HL-60/S4 treated with retinoic acid at 250 ng/mL for 4 days and 3 days (cell line): ENCODE measurements around the gene DENND5B.
"Not testable (repeated sequence)": the region's sequence is repeated elsewhere in the genome, so short reads cannot be mapped to it uniquely, and the experiment has no call there.

Source experiments
- in situ Hi-C: fragments of 300-500 bp; cut with MboI; formaldehyde crosslinking; loops from 2 replicates; pipeline ENCODE4 v1.7.0; 2022; ENCODE audit warnings: low sequenced_read_pairs

The DENND5B gene

GRCh38 chr12:31590642-31591379 is at the start of gene DENND5B:
Gene DENND5B (minus strand): TSS chr12:31591136. CDS start chr12:31590832, 304 bp downstream.
- in situ Hi-C loops, result no loop called here

DNA sequence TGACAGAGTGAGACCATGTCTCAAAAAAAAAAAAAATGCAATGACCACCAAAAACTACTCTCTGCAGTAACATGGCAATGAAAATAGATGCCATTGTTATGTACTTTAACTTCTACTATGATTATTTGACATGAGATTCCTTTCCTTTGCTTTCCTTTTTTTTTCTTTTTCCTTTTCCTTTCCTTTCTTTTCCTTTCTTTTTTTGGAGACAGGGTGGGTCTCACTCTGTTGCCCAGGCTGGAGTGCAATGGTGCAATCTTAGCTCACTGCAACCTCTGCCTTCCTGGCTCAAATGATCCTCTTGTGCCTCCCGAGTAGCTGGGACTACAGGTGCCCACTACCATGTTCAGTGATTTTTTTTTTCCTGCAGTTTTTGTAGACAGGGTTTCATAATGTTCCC is 43.7 kb upstream of the DENND5B start:
- in situ Hi-C loops, result loop anchor here (10.0 to 25.0 kb wide), 2 partner anchors 230 to 347 kb away; no protein-coding TSS in a partner anchor

DNA sequence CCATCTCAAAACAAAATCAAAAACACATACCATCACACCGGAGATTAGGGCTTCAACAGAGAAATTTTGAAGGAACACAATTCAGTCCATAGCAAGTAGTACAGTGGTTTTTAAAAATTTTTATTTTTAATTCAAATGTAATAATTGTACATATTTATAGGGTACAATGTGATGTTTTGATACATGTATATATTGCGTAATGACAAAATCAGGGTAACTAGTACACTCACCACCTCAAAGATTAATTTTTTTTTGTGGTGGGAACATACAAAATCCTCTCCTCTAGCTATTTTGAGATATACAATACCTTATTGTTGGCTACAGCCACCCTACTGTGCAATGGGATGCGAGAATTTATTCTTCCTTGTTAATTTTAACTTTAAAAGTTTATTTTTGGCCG is 42.5 kb upstream of the DENND5B start:
- in situ Hi-C loops, result loop anchor here (10.0 to 25.0 kb wide), 2 partner anchors 229 to 346 kb away; no protein-coding TSS in a partner anchor

DNA sequence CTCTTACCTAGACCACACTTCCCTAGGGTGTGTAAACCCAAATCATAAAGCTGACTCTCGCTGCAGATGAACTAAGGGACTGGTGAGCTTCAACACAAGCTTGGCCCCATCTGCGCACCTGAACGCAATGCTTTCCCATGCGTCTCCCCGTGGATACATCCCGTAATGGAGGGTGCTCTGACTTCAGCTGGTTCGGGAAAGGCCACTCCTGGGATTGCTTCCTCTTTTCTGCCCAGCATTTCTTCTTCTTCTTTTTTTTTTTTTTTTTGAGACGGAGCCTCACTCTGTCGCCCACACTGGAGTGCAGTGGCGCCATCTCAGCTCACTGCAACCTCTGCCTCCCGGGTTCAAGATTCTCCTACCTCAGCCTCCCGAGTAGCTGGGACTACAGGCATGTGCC is 40.9 kb upstream of the DENND5B start:
- in situ Hi-C loops, result loop anchor here (10.0 to 25.0 kb wide), 2 partner anchors 227 to 345 kb away; no protein-coding TSS in a partner anchor

GRCh38 chr12:31631023-31631724 is 40.2 kb upstream of the DENND5B start:
- in situ Hi-C loops, result loop anchor here (10.0 to 25.0 kb wide), 2 partner anchors 226 to 344 kb away; no protein-coding TSS in a partner anchor

- in situ Hi-C loops, result loop anchor here (10.0 to 25.0 kb wide), 2 partner anchors 225 to 343 kb away; no protein-coding TSS in a partner anchor
Measured at GRCh38 chr12:31629756-31630732, 39.1 kb upstream of the DENND5B start.

GRCh38 chr12:31627456-31628054 is 36.6 kb upstream of the DENND5B start:
- in situ Hi-C loops, result loop anchor here (25.0 kb wide), 1 partner anchor 340 kb away; no protein-coding TSS in a partner anchor

DNA sequence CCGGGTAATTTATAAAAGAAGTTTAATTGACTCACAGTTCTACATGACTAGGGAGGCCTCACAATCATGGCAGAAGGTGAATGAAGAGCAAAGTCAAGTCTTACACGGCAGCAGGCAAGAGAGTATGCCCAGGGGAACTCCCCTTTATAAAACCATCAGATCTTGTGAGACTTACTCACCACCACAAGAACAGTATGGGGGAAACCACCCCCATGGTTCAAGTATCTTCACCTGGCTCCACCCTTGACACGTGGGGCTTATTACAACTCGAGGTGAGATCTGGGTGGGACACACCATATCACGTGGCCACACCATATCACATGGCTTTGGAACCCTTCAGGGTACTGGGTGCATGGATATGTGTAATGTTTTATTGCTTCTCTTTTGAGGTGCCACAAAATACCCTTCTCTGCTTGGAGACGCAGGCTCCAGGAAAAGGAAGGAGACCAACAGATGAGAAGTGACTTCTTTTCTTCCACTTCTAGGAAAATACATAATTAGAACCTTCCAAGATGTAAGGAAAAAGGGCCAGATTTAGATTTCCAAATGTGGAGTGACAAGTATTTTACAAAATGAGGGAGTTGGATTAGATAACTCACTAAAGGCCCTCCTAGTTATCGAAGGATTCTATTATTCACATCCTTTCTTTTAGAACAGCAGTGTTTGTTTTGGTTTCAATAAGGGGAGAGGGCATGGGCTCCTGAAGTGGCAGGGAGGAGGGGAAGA is 35.5 kb upstream of the DENND5B start:
- in situ Hi-C loops, result loop anchor here (25.0 kb wide), 1 partner anchor 339 kb away; no protein-coding TSS in a partner anchor

GRCh38 chr12:31622038-31622437 is 31.1 kb upstream of the DENND5B start:
- in situ Hi-C loops, result no loop called here

DNA sequence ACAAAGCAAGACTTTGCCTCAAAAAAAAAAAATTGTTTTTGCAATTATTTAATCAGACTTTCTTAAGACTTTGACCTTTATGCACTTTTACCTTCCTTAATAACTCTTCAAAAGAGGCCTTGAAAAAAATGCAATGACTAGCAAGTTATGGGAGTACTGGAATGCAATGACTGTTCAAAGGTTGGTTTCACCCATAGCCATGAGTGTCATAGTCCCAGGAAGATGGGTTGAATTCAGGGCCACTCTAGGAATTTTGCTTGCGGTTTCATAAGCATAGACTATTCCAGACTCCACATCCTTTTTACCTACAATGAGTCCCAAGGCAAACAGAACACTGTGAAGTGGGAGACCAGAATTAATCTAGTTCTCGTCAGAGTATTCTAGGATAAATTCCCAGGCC is 29.4 kb upstream of the DENND5B start:
- in situ Hi-C loops, result no loop called here

DNA sequence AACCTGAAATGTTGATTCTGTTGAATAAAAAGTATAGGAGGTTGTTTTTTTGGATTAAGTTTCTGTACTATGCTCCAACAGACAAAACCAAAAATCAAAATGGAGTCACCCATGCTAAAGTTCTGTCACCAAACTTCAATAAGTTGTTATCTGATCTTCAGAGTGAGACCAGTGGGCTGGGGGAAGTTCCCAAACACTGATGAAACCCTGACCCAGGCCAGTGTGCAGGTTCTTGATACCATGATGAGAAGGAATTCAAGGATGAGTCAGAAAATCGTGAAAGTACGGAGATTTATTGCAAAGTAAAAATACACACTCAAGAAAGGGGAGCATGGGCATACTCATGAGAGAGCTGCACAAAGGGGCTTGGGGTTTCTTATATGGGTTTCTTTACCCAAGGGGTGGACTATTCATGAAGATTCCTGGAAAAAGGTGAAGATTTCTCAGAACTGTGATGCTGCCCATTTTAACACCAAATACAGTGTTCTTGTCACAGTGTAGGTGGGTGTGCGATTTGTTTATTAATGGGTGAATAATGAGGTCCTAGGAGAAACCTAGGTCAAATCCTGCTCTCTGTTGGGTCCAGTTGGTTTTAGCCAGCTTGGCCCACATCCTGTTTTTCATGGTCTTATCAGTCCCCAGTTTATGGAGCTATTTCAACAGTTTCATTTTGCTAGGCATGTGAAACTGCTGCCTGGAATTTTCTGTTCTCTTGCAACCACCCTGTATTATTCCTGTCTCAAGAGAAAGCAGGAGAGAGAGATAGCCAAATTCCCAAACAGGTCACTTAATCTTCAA is 27.5 kb upstream of the DENND5B start:
- in situ Hi-C loops, result no loop called here

GRCh38 chr12:31612819-31613218 is 21.9 kb upstream of the DENND5B start:
- in situ Hi-C loops, result no loop called here

DNA sequence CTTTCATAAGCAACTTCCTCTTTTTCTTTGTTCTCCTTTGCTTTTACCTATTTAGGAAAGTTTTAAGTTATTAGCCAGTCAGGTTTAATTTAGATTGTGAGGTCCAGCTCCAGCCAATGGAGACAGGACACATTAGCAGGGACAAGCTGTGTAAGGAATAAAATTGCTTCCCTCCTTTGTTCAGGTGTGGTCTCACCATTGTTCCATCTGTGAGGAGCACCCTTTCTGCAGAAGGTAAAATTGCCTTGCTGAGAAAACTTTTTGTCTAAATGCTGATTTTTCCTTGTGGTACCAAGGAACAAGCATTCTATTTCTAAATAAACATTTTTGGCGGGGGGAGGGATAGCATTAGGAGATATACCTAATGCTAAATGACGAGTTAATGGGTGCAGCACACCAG is 17.4 kb upstream of the DENND5B start:
- in situ Hi-C loops, result not testable (repeated sequence)

- in situ Hi-C loops, result no loop called here
Measured at GRCh38 chr12:31605531-31605930, 14.6 kb upstream of the DENND5B start.

- in situ Hi-C loops, result no loop called here
Measured at GRCh38 chr12:31603546-31604009, 12.6 kb upstream of the DENND5B start.

GRCh38 chr12:31600750-31601149 is 9.8 kb upstream of the DENND5B start:
- in situ Hi-C loops, result no loop called here

GRCh38 chr12:31600252-31600651 is 9.3 kb upstream of the DENND5B start:
- in situ Hi-C loops, result no loop called here

DNA sequence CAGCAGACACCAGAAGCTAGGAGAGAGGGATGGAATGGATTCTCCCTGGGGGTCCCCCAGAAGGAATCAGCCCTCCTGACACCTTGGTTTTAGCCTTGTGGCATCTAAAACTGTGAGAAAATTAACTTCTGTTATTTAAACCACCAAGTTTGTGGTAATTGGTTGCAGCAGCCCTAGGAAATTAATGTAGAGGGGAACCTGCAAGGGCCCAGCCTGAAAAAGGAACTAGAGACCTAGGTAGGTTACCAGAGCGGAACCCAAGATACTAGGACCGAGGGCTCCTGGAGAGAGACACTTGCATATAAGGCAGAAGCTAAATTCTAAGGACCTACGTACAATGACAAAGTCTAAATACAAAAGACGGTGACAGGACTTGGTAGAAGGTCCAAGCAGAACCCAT is 8.1 kb upstream of the DENND5B start:
- in situ Hi-C loops, result no loop called here

DNA sequence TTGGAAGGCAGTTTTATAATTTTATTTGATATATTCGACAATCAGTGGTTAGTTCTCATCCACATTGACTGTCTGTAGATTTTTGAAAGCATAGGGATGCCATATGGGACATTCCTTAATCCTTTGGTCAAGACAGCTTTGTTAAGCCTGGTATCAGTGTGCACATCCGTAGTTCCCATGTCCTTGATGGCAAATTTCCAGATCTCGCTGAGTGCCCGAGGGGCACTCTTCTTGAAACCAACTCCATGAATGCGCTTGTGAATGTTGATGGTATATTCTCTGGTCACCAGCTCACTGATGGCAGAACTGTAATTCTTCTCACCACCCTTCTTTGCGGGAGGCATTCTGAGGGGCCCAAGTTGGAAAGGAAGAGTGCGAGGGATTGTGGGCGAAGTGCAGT is 6.1 kb upstream of the DENND5B start:
- in situ Hi-C loops, result no loop called here
